Ectodermal cell (in vitro differentiated cells): ENCODE results near the gene SMARCAL1.
"Not testable (repeated sequence)": the region's sequence is repeated elsewhere in the genome, so short reads cannot be mapped to it uniquely, and the experiment has no call there.

ENCODE experiments used
- H3K27ac ChIP-seq: 2 replicates; pipeline ENCODE4 v1.7.0; 2013; ENCODE audit warnings: mild to moderate bottlenecking, low read depth, low read length; ENCODE audit not compliant: insufficient read depth, poor library complexity, severe bottlenecking
- H3K27me3 ChIP-seq: 2 replicates; pipeline ENCODE4 v1.7.0; 2013; ENCODE audit warnings: mild to moderate bottlenecking, low read length; ENCODE audit not compliant: insufficient read depth, control insufficient read depth, poor library complexity, severe bottlenecking
- H3K36me3 ChIP-seq: one replicate; pipeline ENCODE4 v1.7.0; 2013; ENCODE audit warnings: low read length; ENCODE audit not compliant: control insufficient read depth, insufficient read depth
- H3K4me1 ChIP-seq: one replicate; pipeline ENCODE4 v1.7.0; 2013; ENCODE audit warnings: low read length; ENCODE audit not compliant: control insufficient read depth, insufficient read depth
- H3K4me3 ChIP-seq: 2 replicates; pipeline ENCODE4 v1.7.0; 2013; ENCODE audit warnings: low read depth, low read length, control low read depth; ENCODE audit not compliant: insufficient read depth
- H3K9me3 ChIP-seq: 2 replicates; pipeline ENCODE4 v1.7.0; 2013; ENCODE audit warnings: mild to moderate bottlenecking, low read length, moderate library complexity; ENCODE audit not compliant: control insufficient read depth
- WGBS, 2 experiments: methylation state at CpG; one replicate each; pipeline ENCODE4 v1.1.7; 2013; ENCODE audit warnings: missing lambda C conversion rate in 2 of 2; 5-methylcytosine and 5-hydroxymethylcytosine counted together

The SMARCAL1 gene

DNA sequence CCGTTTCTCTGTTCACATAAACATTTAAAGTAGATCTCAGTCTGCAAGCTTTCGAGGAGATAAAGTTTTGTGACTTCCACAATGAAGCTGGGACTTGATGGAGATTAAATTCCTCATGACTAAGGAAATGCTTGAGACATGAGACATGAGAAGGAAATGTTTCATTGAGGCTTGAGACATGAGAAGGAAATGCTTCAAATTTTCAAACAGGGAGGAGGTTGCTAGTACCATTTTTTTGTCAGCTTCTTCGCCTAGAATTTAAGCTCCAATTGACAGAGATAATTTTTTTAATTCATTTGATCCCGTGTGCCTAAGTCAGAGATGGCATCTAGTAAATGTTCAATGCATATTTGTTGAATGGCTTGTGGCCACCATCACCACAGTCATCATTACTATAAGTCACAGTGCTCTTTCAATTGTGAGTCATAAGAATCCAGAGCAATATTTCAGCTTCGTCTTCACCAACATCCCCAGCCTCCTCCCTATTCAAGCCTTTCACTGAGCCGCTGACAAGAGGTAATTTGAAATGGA lies 39.5 kb upstream of the SMARCAL1 start:
- peaks cover 42% of the 10 kb centered on the region for H3K27me3 ChIP-seq
- H3K9me3 ChIP-seq, result no peaks in the 10 kb centered on the region
- H3K4me1 ChIP-seq, result peaks cover 13% of the 10 kb centered on the region
- H3K27ac ChIP-seq, result no peak overlapping the region
- peak overlapping the region; percentile 43 for H3K4me3 ChIP-seq
- no peaks in the 10 kb centered on the region for H3K36me3 ChIP-seq
- 21 to 31% methylated on average over 6 of the region's 6 CpGs for WGBS, 2 experiments

DNA sequence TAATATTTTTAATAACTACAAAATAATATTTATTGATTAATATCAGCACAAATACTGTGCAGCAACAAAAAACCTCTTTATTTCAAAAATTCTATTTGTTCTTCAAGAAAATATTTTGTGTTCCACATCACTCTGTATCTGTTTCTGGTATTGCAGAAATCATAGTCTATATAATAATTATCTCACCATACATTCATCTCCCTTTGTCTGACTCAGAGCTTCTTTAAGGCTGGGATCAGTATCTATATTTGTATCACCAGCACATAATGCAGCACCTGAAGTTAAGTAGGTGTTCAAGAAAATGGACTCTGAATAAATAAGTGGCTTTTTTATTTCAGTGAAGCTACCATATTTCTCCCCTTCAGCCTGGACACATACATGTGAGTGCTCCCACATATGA lies 38.4 kb upstream of the SMARCAL1 start:
- peaks cover 13% of the 10 kb centered on the region for H3K4me1 ChIP-seq
- peaks cover 42% of the 10 kb centered on the region for H3K27me3 ChIP-seq
- no peak overlapping the region for H3K4me3 ChIP-seq
- H3K9me3 ChIP-seq, result no peaks in the 10 kb centered on the region
- H3K27ac ChIP-seq, result no peak overlapping the region
- H3K36me3 ChIP-seq, result no peaks in the 10 kb centered on the region

DNA sequence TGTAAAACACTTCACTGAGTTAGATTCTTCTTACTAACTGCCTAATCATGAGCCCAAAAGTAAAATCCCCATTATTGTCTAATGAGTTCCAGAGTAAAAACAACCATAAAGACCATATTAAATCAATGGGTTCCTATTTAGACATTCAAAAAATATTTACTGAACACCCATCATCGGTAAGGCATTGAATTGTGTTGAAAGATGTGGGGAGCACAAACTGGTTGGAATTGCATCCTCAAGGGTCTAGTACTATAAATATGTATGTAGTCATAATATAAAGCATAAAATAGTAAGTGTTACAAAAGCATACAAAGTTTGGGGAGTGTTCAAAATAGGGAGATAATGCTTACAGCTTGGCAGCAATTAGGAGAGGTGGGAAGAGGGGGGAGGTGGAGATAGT lies 37.0 kb upstream of the SMARCAL1 start:
- Histone ChIP-seq H3K4me3 (no peak overlapping the region), H3K9me3 (no peaks in the 10 kb centered on the region), H3K36me3 (no peaks in the 10 kb centered on the region), H3K4me1 (peaks cover 13% of the 10 kb centered on the region), H3K27ac (no peak overlapping the region), H3K27me3 (peaks cover 33% of the 10 kb centered on the region)
- WGBS, 2 experiments, result 100% methylated on average over 1 of the region's 1 CpG; no CpG with 5 or more reads in 1 of the 2 experiments

DNA sequence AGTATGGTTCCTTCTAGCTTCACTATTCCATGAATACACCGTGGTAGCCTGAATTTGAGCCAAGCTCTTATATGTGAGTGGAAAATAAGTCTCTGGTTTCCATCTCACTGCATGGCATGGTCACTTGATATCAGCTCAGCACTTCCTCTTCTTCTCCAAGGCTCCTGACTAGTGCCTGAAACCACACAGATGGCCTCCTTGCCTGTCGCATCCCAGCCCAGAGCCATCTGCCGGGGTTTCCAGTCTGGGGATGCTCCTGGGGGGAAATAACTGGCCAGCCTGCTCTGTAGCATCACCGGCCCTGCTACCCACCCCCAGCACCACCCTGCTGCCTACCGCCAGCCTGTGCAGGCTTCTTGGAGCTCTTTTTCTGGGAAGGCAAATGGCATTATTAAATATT lies 32.3 kb upstream of the SMARCAL1 start:
- Histone ChIP-seq H3K27ac (no peak overlapping the region), H3K4me3 (no peak overlapping the region), H3K36me3 (no peaks in the 10 kb centered on the region), H3K27me3 (no peaks in the 10 kb centered on the region), H3K9me3 (no peaks in the 10 kb centered on the region), H3K4me1 (no peaks in the 10 kb centered on the region)
- 86 to 91% methylated on average over 5 of the region's 5 CpGs for WGBS, 2 experiments

DNA sequence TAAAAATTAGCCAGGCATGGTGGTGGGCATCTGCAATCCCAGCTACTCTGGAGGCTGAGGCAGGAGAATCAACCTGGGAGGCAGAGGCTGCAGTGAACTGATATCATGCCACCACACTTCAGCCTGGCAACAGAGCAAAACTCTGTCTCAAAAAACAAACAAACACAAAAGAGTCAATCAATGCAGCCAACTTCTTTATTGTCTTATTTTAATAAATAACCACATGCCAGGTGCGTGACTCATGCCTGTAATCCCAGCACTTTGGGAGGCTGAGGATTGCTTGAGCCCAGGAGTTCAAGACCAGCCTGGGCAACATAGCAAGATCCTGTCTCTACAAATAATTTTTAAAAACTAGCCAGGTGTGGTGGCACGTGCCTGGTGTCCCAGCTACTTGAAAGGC lies 27.9 kb upstream of the SMARCAL1 start:
- not testable (repeated sequence) for H3K27ac ChIP-seq, H3K27me3 ChIP-seq, H3K36me3 ChIP-seq, H3K4me1 ChIP-seq, H3K4me3 ChIP-seq, H3K9me3 ChIP-seq
- 87 to 90% methylated on average over 2 of the region's 2 CpGs for WGBS, 2 experiments

DNA sequence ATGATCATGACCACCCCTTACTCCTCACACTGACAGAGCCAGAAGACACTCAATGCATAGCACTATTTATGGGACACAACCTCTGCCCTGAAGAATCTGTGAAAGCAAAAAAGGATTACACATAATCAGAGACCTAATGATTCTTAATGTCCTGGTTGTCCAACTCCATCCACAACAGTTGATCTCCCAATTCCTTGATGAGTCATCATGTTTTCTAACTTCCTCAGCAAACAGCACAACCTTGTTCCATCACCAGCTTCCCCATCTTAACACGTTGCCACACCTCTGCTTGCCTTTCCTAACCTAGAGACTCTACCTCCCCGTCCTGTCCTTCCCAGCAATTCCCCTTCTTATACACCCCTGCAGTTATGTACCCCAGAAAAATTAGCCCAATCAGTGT lies 26.8 kb upstream of the SMARCAL1 start:
- 76 to 80% methylated on average over 2 of the region's 2 CpGs for whole genome bisulfite sequencing, 2 experiments
- H3K27me3 ChIP-seq, result no peaks in the 10 kb centered on the region

DNA sequence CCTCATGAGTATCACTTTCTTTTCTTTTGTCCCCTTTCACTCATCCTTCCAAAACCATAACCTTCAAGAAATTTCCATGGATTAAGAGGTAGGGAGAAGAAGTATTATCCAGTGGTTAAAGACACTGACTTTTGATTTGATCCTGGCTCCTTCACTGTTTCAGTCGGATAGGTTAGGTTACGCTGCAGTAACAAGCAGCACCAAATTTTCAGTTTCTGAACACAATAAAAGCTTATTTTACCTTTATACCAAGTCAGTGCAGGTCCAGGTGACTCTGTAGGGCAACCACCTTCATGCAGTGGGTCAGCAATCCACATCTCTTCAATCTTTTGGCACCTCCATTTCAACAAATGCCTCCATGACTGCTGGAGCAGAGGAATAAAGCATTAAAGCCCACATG lies 25.0 kb upstream of the SMARCAL1 start:
- no peak overlapping the region for H3K4me3 ChIP-seq
- no peaks in the 10 kb centered on the region for H3K9me3 ChIP-seq
- 96 to 98% methylated on average over 2 of the region's 2 CpGs for WGBS, 2 experiments
- H3K4me1 ChIP-seq, result peaks cover 3% of the 10 kb centered on the region
- no peaks in the 10 kb centered on the region for H3K27me3 ChIP-seq
- no peak overlapping the region for H3K27ac ChIP-seq
- no peaks in the 10 kb centered on the region for H3K36me3 ChIP-seq

More for the DNA sequence above, 26.8 kb upstream of the SMARCAL1 start:
- Histone ChIP-seq H3K4me3 (no peak overlapping the region), H3K36me3 (no peaks in the 10 kb centered on the region), H3K9me3 (no peaks in the 10 kb centered on the region), H3K27ac (no peak overlapping the region), H3K4me1 (no peaks in the 10 kb centered on the region)

DNA sequence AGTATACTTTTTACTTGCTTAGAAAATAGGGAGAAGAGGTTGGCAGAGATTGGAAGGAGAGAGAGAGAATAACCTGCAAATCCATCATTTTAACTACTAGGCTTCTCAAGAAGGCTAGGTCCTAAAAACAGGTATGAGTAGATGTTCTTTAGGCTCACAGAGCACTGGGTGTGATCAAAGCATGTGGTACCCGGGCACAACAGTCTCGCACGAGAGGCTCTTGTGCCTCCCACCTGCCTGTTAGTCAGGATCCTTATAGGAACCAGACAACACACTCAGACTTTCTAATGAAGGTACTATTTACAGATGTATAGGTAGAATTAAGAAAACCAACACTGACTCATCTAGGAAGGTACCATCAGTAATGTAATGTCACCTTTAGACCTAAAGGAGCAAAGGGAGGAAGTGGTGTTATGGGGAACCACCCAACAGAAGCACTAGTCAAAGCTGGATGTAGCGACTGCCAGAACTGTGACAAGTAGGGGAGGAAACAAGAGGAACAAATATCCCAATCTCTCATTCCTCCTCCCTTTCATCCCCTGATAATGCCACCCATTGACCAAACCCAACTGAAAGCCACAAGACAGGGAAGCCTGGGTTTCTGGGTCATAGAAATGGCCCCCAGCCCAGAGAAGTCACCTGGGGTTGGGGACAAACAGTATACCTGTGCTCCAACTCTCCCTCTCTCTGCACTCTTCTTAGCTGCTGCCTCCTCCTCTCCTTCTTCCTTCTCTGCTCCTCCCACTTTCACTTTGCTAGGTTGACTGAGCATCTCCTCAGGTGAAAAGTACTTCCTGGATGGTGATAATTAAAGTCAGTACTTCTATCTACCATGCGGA lies 24.0 kb upstream of the SMARCAL1 start:
- Histone ChIP-seq H3K27ac (no peak overlapping the region), H3K9me3 (no peaks in the 10 kb centered on the region), H3K27me3 (no peaks in the 10 kb centered on the region), H3K4me3 (no peak overlapping the region), H3K4me1 (peaks cover 9% of the 10 kb centered on the region), H3K36me3 (no peaks in the 10 kb centered on the region)
- WGBS, 2 experiments, result 93 to 96% methylated on average over 5 of the region's 5 CpGs

DNA sequence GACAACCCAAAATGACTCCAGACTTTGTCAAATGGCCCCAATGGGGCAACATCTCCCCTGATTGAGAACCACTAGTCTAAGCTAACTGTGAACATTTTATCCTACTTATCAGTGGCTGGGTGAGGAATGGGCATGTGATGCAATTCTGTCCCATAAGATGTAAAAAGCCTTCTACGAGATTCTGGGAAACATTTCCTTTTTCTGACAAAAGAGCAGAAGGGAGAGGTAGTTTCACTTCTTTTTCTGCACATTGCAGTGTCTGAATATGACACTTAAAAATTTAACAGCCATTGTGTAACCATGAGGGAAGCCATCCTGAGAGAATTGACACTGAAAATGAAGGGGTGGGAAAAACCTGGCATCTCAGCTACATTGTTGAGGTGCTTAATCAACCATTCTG lies 22.7 kb upstream of the SMARCAL1 start:
- H3K4me1 ChIP-seq, result peaks cover 9% of the 10 kb centered on the region
- no peaks in the 10 kb centered on the region for H3K9me3 ChIP-seq
- H3K36me3 ChIP-seq, result no peaks in the 10 kb centered on the region
- H3K27me3 ChIP-seq, result no peaks in the 10 kb centered on the region
- 89 to 94% methylated on average over 1 of the region's 1 CpG for WGBS, 2 experiments
- no peak overlapping the region for H3K27ac ChIP-seq
- H3K4me3 ChIP-seq, result no peak overlapping the region

DNA sequence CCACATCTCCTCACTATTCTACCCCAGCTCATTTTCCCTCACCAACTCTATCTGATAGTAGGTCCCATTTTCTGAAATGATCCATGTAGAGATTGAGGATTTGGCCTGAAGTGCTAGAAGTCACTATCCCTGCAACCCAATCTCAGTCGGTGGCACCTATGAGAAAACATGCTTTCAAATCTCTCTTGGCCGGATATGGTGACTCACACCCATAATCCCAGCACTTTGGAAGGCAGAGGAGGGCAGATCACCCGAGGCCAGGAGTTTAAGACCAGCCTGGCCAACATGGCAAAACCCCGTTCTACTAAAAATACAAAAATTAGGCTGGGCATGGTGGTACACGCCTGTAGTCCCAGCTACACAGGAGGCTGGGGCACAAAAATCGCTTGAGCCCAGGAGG lies 20.9 kb upstream of the SMARCAL1 start:
- 82 to 86% methylated on average over 6 of the region's 6 CpGs for WGBS, 2 experiments

More for the DNA sequence above, 20.9 kb upstream of the SMARCAL1 start:
- Histone ChIP-seq H3K4me3 (no peak overlapping the region), H3K27me3 (no peaks in the 10 kb centered on the region), H3K9me3 (no peaks in the 10 kb centered on the region), H3K36me3 (no peaks in the 10 kb centered on the region), H3K27ac (no peak overlapping the region), H3K4me1 (peaks cover 9% of the 10 kb centered on the region)
